ENCODE data around the gene SRGAP2C.
"Not testable (repeated sequence)": the region's sequence is repeated elsewhere in the genome, so short reads cannot be mapped to it uniquely, and the experiment has no call there.

SRGAP2C gene

DNA sequence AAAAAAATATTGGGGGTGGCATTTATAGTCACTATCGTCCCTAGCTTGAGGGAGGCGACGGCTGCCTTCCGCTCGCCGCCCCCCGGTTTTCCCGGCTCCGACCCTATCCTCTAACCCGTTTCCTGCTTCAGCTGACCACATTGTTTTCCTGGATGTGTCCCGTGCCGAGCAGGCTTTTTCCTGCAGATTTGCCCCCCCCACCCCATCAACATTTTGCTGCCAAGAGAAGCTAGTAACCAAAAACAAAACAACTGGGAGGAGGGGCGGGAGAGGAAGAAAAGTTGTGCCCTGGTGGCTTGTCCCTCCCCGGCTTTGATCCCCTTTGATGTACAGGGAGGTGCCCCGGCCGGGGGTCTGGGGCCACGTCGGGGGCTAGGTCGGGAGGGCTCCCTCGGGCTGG lies 1.4 kb downstream of the SRGAP2C start:
- DNase-seq (ENCODE audit: low spot score), result not testable (repeated sequence)

- DNase-seq (ENCODE audit: low spot score), result not testable (repeated sequence)
Measured at GRCh38 chr1:121187914-121188313, 3.1 kb downstream of the SRGAP2C start.

DNA sequence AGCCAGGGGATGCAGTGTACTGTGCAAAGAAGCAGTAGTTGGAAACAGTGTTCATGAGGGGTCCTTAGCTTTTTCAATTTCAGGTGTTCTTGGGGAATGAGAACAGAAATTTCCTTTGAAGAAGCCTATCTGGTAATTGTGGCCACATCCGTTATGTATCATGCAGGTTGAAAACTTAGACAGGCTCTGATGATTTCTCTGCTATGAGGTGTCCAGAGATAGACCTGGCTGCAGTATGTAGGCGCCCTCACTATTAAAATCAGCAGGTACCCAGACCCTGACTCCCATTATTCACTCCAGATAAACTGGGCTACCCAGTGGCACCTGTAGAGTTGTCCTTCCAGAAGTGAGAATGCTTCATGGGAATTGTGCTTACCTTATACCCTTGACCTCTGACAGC lies 7.7 kb downstream of the SRGAP2C start:
- DNase-seq (ENCODE audit: low spot score), result not testable (repeated sequence)

GRCh38 chr1:121197095-121197882 lies 12.5 kb downstream of the SRGAP2C start:
- not testable (repeated sequence) for DNase-seq (ENCODE audit: low spot score)

DNA sequence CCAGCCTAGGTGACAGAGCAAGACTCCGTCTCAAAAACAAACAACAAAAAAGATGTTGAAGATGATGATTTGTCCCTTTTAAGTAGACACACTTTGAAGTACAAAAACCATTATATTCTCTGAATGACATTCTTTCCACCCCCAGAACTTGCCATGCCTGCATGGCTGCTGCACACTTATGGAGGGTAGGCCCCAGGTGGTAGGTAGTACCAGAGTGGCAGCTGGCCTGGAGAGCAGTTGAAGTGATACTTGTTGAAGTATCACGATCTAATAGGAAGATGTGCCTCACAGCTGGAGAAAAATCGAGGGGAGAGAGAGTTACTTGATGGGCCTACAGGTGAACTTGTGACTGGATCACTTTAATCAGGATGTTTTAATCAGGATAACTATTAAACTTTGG lies 15.0 kb downstream of the SRGAP2C start:
- not testable (repeated sequence) for DNase-seq (ENCODE audit: low spot score)

- not testable (repeated sequence) for DNase-seq (ENCODE audit: low spot score)
Measured at GRCh38 chr1:121200232-121200631, 15.5 kb downstream of the SRGAP2C start.

DNA sequence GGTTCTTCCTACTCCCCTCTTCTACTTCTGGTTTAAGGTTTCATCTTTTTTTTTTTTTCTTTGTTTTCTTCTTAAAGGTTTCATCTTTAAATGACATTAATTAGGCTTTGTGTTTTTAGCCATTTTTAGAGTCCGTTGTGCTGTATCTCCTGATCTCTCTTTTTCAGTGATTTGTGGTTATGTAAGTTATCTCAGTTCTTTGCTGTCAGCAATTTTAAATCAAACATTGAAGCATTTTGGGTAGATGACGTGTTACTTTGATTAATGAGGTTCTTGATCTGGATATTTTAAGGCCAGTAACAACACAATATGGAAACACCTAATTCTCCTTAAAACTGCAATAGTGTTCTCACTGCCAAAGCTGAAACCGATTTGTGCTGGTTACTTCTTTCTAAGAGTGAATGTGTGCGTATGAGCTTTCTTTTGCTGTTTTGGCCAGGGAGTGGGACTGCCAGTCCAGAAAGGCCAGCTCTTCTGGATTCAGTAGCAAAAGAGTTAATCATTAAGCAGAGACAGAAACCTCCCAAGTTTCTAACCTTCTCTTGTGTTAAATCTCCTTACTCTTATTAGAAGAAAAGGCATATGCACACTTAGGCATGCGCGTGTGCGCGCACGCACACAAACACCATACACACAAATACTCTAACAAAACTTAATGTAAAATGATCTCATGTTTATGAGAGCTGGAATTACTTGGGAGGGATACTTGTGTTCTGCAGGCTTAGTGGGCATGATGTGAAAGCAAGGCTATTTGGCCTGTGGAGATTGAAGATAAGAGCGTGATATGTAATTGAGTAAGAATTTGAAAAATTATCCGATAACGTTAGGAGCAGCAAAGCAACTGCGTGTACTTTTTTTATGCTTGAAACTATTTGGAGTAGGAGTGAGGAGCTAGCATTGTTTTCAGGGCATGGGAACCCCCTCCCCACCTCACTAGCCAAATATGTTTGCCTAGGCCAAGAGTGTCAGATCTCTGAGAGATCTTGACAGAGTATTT lies 16.5 kb downstream of the SRGAP2C start:
- not testable (repeated sequence) for DNase-seq (ENCODE audit: low spot score)

GRCh38 chr1:121202986-121203385 lies 18.2 kb downstream of the SRGAP2C start:
- not testable (repeated sequence) for DNase-seq (ENCODE audit: low spot score)

DNA sequence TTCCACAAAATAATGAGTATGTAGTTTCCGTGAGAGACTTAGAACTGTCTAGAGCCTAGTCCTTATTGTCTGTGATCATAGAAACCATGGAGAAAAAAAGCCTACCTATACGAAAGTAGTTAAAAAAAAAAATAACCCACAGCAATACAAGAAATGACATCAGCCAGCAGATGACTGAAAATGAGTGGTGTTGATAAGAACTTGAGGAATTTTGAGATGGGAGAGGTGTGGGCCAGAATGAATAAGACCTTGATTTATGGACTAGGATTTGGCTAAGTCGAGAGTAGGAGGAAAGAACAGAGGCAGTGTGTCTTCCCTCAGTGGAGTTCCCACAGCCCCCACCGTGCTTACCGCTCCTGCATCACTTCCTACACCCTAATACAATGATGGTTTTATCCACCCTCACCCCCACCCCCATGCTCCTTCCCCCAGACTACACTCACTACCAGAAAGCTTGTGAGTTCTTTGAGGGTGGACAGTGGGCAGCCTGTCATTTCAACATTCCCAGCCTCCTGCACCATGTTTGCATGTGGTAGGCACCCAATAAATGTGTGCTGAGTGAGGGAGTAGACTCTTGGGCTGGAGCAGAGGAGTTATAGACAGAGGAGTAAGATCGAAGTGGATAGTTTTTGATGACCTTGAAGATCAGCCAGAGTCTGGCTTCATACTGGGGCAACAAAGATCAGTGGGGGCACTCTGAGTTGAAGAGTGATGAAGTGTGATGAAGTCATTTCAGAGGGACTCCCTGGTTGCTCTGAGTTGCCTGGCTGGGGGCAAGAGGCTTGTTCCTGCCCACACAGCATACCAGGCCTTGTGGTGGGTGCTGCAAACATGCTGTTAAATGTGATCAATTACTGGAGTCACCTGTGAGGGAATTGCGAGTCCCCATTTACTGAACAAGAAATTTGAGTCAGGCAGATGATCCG lies 21.3 kb downstream of the SRGAP2C start:
- not testable (repeated sequence) for DNase-seq (ENCODE audit: low spot score)

- DNase-seq (ENCODE audit: low spot score), result not testable (repeated sequence)
Measured at GRCh38 chr1:121207328-121207727, 22.6 kb downstream of the SRGAP2C start.

GRCh38 chr1:121208375-121208774 lies 23.6 kb downstream of the SRGAP2C start:
- DNase-seq (ENCODE audit: low spot score), result not testable (repeated sequence)

DNA sequence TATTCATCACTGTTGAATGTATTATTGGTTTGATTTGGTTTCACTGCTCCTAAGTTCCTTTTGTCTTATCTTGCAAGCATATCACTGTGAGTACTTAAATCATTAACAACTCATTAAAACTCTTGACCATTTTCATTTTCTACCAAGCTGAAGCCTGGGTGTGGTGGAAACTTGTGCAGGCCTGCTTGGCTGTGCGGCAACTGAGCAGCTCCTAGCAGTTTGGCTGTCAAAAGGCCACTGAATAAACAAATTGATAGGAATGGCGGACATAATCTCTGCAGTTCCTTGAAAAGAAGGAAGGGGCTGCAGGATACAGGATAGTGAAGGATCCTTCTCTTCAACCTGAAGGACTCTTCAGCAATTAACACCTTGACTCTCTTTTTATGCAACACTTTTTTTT lies 26.0 kb downstream of the SRGAP2C start:
- not testable (repeated sequence) for DNase-seq (ENCODE audit: low spot score)

- not testable (repeated sequence) for DNase-seq (ENCODE audit: low spot score)
Measured at GRCh38 chr1:121213491-121213890, 28.7 kb downstream of the SRGAP2C start.

DNA sequence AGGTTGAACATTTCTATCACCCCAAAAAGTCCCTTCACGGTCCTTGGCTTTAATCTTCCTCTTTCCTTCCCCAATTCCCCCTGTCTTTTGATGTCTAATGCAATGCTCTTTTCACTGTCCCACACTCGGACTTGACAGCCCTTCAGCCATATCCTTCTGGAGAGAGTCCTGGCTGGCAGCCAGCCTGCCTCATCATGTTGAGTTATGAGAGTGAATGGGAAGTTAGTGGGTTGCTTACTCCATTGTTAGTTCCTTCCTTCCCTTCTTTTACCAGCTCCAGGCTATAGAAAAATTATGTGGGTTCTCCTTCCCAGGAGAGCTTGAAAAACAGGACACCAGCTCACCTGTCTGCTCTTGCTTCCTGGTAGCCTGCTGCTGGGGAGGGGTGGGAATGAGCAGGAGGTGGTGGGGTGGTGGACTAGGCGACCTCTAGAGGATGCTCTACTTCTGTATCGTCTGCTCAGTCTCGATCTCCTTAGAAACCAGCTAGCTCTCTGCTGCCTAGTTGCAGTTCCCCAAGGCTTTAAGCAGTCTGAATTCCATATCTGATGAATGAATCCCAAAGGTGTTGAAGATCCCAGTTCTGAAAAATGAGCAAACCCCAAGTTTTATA lies 29.9 kb downstream of the SRGAP2C start:
- not testable (repeated sequence) for DNase-seq (ENCODE audit: low spot score)

- not testable (repeated sequence) for DNase-seq (ENCODE audit: low spot score)
Measured at GRCh38 chr1:121215699-121216417, 31.1 kb downstream of the SRGAP2C start.

- not testable (repeated sequence) for DNase-seq (ENCODE audit: low spot score)
Measured at GRCh38 chr1:121216676-121217075, 31.9 kb downstream of the SRGAP2C start.

GRCh38 chr1:121221770-121222169 lies 37.0 kb downstream of the SRGAP2C start:
- not testable (repeated sequence) for DNase-seq (ENCODE audit: low spot score)

- not testable (repeated sequence) for DNase-seq (ENCODE audit: low spot score)
Measured at GRCh38 chr1:121224714-121225113, 39.9 kb downstream of the SRGAP2C start.

DNA sequence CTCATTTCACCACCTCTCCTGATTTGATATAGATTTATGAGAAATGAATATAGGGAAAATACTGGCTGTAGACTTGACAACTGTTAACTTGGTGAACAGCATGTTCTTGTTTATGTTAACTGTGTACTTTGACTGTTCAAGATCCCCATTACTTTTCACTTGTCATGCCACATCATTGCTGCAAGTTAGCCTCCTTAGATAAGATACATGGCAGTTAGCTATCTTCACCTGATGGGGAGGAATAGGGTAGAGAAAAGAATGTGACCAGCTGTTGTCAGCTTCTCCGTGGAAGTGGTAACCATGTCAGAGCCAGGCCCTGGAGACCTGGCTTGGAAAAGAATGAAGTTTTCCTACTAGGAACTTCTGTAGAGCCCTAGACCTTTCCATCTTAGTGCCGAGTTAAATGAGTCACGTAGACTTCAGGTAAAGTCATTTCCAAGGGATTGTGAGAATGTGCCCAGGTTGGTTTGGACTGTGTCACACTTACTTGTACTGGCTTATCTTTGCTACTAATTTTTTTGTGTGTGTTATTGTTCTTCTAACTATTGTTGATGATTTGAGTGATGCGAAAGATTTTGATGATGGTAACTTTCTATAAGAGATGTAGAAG lies 41.6 kb downstream of the SRGAP2C start:
- not testable (repeated sequence) for DNase-seq (ENCODE audit: low spot score)

DNA sequence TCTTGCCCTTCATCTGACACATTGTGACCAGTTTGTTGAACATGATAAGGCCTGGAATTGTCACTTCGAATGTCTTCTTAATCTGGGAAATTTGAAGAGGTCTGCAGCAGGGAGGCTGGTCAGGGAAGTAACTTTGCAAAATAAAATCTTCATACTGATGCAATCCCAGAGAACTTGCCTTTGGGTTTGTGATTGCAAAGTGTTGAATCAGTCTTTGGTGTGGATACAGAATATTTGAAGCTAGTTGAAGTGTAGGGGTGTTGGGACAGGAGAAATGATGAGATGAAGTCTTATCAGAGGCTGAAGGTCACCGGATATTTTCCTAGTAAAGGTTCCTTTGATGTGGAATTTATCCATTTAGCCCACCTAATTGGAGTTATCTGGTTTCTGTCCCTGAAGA lies 42.1 kb downstream of the SRGAP2C start:
- DNase-seq (ENCODE audit: low spot score), result not testable (repeated sequence)
